Measurements from ENCODE around the gene CAPN12. TPM values are rescaled to one million over a fixed set of nuclear protein-coding genes. Genes with fewer than 3 reads are reported as not detected.
"Not testable (repeated sequence)": the region's sequence is repeated elsewhere in the genome, so short reads cannot be mapped to it uniquely, and the experiment has no call there.

Gene CAPN12, protein sequence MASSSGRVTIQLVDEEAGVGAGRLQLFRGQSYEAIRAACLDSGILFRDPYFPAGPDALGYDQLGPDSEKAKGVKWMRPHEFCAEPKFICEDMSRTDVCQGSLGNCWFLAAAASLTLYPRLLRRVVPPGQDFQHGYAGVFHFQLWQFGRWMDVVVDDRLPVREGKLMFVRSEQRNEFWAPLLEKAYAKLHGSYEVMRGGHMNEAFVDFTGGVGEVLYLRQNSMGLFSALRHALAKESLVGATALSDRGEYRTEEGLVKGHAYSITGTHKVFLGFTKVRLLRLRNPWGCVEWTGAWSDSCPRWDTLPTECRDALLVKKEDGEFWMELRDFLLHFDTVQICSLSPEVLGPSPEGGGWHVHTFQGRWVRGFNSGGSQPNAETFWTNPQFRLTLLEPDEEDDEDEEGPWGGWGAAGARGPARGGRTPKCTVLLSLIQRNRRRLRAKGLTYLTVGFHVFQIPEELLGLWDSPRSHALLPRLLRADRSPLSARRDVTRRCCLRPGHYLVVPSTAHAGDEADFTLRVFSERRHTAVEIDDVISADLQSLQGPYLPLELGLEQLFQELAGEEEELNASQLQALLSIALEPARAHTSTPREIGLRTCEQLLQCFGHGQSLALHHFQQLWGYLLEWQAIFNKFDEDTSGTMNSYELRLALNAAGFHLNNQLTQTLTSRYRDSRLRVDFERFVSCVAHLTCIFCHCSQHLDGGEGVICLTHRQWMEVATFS
- total RNA-seq: 0.31 TPM

DNA sequence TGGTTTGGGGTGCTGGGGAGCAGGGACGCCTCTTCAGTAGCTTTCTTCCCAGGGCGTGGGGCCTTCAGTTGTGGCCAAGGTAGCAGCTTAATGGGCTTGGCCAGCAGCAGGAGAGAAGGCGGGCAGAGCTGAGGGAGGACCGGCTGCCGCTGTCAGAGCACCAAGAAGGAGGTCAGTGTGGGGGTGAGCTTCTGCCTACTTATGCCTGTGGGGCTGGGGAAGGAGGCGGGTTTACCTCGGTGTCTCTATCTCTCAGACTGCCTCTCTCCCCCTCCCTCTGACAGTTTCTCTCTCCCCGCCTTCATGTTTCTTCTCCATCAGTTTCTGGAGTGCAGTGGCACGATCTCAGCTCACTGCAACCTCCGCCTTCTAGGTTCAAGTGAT, at the start of gene CAPN12:
CAPN12 (minus strand) TSS at position 177 of the 384 bp plus-strand sequence. CDS start 309 bp downstream, outside the sequence.
- no peak for DNase-seq

DNA sequence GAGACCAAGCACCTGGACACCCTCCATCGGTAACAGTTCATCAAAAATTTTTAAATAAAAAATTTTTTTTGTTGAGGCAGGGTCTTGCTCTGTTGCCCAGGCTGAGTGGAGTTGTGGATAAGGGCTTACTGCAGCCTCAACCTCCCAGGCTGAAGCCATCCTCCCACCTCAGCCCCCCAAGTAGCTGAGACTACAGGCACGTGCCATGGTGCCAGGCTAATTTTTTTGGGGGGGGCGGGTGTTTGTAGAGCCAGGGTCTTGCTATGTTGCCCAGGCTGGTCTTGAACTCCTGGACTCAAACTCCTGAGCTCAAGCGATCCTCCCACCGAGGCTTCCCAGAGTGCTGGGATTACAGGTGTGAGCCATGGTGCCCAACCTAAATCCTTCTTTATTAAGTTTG, 49.4 kb upstream of the CAPN12 start:
- no peak for DNase-seq

DNA sequence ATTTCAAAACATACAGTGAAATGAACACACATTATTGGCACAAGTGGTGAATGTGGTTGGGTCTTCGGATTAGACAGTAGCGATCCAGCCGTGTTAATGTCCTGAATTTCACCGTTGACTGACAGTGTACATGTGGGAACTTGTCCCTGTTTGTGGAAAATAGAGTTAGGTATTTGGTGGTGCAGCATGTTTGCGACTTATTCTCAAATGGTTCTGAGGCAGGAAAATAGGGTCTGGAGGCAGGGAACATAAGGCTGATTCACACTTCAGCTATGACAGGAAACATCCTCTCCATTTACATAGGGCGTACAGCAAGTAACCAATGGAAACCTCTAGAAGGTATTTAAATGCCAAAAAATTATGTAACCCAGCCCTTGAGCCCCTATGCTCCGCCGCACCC, 48.9 kb upstream of the CAPN12 start:
- DNase-seq: no peak

DNA sequence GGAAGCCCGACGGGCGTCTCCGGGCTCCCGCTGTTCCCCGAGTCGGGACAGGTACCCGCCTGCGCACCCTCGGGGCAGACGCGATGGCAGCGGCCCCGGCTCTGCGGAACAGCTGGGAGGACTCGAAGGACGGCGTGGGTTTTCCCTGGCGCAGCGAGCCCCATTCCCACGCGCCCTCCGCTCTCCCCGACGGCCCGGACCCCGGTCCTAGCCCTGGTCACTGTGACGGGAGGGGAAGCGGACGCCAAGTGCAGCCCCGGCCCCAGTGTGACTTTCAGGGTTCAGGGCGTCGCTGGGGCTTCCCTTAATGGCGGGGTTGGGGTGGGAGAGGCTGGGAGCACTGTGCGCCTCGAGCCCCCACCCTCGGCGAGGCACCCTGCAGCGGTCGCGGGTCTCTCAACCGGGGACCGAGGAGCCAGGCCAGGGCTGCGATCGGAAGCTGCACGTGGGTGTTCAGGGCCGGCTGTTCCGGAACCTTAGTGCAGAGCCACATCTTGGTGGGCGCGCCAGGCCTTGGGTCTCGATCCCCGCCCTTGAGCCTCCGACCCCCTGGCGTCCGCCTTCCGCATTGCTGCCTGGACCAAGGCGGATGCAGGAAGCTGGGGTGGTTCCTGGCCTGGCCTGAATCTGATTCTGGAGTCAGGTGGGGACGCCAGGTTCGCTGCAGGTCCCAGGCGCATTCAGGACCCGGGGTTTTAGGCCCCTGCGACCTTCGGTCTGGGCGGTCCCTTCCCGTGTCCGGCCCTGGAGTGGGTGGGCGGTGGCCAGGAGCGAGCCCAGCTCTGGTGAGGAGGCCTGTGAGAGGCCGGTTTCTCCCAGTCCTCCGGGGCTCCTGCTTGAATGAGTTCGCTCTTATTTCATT, 48.2 kb upstream of the CAPN12 start:
- no peak for DNase-seq

DNA sequence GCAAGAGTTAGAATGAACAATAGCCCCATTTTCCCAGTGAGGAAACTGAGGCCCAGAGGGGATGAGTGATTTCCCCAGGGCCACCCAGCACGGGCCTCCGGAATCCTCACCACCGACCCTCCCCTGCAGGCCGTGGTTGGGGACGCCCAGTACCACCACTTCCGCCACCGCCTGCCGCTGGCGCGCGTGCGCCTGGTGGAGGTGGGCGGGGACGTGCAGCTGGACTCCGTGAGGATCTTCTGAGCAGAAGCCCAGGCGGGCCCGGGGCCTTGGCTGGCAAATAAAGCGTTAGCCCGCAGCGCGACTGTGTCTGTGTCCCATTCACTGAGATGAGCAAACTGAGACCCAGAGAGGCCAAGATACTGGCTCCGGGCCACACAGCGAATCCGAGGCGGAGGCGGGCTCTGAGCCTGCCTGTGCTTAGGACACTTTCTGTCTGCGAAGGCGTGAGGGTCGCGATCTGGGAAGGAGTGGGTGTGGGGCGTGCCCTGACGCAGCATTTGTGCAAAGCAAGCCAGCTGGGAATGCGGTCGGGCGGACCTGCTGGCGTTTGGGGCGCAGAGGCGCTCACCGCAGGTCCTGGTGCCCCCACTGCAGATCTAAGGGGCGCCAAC, 47.3 kb upstream of the CAPN12 start:
- not testable (repeated sequence) for DNase-seq

DNA sequence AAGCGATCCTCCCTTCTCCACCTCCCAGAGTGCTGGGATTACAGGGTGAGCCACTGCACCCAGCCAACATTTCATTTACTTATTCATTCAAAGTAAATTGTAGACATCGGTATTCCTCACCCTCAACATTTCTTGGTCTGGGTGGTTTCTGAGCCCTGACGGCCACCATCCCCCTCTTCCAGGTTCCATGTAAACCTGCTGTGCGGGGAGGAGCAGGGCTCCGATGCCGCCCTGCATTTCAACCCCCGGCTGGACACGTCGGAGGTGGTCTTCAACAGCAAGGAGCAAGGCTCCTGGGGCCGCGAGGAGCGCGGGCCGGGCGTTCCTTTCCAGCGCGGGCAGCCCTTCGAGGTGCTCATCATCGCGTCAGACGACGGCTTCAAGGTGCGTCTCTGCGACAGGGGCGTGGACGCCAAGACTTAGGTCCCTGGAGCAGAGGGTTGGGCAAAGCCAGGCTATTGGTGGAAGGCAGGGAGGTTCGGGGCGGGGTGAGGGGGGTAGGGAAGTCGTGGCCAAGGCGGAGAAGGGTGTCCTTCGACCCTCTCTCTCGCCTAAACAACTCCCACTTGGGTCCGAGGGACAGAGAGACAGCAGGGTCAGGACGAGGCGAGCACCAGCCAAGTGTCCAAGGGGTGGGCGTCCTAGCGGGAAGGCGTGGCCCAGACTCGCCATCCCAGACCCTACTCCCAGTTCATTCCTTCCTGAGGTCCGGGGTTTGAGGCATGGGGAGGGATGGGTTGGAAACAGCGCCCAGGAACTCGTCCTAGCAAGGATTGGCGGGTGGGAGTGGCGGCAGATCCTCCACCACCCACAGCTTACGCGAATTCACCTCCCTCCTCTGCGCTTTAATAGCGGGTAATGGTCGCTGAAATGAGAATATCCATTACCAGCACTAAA, 46.5 kb upstream of the CAPN12 start:
- not testable (repeated sequence) for DNase-seq

DNA sequence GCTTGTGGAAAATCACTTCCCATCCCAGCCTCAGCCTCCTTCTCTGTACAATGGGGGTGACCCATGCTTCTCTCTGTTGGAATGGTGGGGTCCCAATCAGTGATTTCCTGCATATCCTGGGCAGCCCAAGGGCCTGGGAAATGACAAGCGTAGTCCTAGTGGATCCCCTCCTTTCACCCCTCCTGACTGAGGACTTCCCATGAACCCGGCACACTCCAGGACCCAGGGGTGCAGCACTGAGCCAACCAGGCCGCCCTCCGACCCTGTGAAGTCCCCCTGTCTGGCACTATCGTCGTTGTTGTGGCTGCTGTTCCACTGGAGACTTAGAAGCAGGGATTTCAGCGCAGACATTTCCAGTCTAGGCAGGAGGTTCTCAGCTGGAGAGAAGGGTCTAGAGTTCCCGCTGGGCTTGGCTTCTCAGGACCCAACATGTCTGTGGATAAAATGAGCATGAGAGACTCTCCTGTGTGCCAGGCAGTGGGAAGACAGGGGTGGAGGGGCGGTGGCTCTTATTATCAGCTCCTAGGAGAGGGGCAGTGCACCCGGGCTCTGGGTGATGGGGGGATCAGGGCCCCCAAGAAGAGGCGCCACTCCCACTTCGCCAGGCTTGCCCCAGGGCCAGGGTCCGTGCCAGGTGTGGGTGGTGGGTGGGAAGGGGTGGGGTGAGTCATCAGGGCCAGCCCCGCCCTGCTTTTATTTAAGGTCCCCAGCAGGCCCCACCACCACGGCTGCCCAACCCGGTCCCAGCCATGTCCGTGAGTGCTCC, 44.4 kb upstream of the CAPN12 start, which contains the start of gene LGALS7B:
LGALS7B (plus strand) TSS at position 723 of the 766 bp plus-strand sequence; CDS start at position 750, 27 bp downstream.
- DNase-seq: peak; percentile 19

DNA sequence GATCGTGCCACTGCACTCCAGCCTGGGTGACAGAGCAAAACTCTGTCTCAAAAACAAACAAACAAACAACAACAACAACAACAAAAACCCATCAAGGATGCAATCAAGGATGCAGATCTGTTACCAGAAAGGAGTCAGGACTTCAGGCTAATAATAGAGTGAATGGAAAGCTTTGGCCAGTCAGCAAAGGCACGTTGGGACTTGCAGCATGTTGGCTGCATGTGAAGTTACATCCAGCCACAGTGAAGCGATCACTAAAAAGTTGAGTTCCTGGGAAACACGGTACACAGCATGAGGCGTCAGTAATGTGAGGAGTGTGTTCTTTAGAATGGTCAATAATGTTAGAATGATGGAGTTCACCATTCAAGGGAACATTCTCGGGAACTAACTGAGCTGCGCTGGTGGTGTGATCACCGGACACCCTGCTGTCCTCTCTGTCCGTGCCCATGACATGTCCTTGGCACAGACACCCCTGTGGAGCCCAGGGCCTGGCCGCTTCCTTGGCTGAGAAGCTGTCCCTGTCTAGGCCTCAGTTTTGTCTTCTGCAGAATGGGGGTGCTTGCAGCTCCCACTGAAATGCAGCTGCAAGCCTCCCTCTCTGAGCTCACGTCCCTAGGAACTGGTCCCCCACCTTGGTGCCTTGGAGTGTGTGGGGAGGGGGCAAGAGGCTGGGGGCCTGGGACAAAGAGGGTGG, 42.4 kb upstream of the CAPN12 start:
- DNase-seq: peak; percentile 16

DNA sequence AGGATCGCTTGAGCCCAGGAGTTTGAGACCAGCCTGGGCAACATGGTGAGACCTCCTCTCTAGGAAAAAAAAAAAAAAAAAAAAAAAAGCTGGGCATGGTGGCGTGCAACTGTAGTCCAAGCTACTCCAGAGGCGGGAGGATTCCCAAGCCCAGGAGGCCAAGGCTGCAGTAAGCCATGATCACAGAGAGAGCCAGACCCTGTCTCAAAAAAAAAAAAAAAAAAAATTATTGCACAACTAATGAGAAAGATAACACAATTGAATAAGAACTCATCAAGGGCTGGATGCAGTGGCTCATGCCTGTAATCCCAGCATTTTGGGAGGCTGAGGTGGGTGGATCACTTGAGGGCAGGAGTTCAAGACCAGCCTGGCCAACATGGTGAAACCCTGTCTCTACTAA, 41.8 kb upstream of the CAPN12 start:
- not testable (repeated sequence) for DNase-seq

DNA sequence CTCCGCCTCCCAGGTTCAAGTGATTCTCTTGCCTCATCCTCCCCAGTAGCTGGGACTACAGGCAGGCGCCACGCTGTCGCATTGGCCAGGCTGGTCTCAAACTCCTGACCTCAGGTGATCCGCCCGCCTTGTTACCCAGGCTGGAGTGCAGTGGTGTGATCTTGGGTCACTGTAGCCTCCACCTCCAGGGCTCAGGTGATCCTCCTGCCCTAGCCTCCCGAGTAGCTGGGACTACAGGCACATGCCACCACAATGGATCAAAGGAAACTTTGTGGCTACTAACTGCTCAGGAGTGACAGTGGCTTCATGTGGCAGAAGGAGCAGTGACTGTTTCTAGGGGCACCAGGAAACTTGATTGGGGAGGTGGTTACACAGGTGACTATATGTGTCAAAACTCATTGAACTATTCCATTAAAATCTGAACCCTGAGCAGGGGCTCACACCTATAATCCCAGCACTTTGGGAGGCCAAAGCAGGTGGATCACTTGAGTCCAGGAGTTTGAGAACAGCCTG, 41.0 kb upstream of the CAPN12 start:
- no peak for DNase-seq

DNA sequence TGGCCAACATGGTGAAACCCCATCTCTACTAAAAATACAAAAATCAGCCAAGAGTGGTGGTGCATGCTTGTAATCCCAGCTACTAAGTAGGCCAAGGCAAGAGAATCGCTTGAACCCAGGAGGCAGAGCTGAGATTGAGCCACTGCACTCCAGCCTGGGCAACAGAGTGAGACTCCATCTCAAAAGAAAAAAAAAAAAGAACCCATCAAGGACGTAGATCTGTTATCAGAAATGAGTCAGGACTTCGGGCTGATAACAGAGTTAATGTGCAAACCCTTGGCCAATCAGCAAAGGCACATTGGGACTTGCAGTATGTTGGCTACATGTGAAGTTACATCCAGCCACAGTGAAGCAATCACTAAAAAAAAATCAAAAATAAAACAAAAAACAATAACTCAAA, 40.0 kb upstream of the CAPN12 start:
- DNase-seq: no peak

DNA sequence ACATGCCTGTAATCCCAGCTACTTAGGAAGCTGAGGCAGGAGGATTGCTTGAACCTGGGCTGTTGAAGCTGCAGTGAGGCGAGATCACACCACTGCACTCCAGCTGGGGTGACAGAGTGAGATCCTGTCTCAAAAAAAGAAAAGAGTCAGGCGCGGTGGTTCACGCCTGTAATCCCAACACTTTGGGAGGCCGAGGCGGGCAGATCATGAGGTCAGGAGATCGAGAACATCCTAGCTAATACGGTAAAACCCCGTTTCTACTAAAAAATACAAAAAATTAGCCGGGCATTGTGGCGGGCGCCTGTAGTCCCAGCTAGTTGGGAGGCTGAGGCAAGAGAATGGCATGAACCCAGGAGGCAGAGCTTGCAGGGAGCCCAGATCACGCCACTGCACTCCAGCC, 37.9 kb upstream of the CAPN12 start:
- not testable (repeated sequence) for DNase-seq

DNA sequence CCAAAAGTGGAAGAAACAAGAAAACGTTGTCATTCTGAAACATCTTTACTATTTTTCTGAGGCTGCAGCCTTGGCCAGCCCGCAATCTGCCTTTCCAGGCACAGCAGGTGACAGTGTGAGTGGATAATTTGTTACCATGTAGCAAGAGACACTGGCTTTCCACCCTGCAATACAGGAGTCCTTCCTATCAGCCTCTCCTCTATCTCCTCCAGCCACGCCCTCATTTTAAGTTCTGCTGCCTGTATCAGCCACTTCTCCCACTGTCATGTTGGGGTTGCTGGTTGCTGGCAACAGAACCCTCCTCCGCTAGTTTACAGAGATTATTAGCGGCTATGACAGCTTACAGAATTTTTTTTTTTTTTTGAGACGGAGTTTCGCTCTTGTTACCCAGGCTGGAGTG, 36.8 kb upstream of the CAPN12 start:
- no peak for DNase-seq

DNA sequence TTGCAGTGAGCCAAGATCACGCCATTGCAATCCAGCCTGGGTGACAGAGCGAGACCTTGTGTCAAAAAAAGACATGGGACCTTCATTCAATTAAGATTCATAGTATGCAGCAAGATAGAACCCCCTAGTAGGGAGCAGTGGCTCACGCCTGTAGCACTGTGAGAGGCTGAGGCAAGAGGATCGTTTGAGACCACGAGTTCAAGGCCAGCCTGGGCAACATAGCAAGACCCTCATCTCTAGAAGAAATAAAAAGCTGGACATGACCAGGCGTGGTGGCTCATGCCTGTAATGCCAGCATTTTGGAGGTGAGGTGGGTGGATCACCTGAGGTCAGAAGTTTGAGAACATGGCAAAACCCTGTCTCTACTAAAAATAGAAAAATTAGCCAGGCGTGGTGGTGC, 36.2 kb upstream of the CAPN12 start:
- DNase-seq: no peak

DNA sequence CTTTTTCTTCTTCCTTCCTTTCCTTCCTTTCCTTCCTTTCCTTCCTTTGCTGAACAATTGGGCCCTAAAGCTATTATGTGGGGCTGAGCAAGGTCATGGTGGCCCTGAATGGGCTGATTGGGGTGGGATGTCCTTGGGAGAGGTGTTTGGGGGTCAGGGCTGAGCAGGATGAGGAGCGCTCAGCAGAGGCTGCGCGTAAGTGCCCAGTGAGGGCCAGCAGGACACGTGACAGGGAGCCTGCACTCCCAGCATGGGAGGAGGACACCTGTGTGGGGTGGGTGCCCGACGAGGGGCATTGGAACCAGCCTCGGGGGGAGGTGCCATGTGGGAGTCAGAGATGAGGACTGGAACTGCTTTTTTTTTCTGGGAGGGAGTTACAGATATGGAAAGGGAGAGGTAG, 34.5 kb upstream of the CAPN12 start:
- no peak for DNase-seq

DNA sequence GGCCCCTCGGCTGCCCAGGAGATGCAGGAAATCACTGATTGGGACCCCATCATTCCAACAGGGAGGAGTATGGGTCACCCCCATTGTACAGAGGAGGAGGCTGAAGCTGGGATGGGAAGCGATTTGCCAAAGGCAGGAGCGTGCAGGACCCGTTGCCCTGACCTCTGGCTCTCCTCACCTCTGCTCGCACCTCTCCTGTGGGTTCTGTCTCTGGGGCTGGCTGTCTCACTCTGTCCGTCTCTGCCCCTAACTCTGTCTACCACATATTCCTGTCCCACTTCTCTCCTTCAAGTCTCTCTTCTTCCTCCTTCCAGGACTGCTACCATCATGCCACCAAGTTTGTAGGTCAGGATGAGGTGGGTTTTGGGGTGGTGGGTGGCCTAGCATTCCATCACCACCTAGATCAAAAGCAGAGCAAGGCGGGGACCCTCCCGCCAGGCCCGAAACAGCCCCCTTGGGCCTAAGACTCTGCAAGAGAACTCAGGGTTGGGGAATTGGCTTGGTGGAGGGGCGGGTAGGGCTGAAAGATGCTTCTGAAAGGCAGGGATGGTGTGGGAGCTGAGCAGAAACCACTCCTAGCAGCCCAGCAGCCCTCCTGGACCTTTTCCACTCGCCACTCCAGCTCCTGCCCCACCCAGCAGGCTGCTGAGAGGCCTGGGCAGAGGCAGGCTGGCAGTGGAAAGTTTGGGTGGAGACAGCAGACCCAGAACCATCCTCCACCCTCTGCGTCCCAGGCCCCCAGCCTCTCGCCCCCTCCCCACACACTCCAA, 30.1 kb upstream of the CAPN12 start:
- no peak for DNase-seq

DNA sequence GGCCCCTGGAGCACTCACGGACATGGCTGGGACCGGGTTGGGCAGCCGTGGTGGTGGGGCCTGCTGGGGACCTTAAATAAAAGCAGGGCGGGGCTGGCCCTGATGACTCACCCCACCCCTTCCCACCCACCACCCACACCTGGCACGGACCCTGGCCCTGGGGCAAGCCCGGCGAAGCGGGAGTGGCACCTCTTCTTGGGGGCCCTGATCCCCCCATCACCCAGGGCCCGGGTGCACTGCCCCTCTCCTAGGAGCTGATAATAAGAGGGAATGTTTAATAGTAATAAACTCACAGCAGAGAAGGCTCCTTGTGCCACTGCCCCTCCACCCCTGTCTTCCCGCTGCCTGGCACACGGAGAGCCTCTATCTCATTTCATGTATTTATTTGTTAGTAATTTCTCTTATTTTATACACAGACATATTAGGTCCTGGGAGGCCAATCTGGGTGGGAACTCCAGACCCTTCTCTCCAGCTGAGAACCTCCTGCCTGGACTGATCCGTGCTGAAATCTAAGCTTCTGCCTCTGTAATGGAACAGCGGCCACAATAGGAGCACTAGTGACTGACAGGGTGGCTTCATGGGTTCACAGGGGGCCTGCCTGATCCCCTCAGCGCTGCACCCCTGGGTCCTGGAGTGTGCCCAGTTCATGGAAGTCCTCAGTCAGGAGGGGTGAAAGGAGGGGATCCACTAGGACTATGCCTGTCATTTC, 29.3 kb upstream of the CAPN12 start, which contains the start of gene LGALS7:
LGALS7 (minus strand) TSS at position 49 of the 709 bp plus-strand sequence; CDS start at position 24, 25 bp downstream.
- no peak for DNase-seq

DNA sequence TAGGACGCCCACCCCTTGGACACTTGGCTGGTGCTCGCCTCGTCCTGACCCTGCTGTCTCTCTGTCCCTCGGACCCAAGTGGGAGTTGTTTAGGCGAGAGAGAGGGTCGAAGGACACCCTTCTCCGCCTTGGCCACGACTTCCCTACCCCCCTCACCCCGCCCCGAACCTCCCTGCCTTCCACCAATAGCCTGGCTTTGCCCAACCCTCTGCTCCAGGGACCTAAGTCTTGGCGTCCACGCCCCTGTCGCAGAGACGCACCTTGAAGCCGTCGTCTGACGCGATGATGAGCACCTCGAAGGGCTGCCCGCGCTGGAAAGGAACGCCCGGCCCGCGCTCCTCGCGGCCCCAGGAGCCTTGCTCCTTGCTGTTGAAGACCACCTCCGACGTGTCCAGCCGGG, 27.3 kb upstream of the CAPN12 start:
- not testable (repeated sequence) for DNase-seq

Measured in tongue (tissue), 2 donors.